ENCODE results near the gene CASK. TPM values are rescaled to one million over a fixed set of nuclear protein-coding genes. Genes with fewer than 3 reads are reported as not detected.

The CASK gene
- total RNA-seq, 1 donor from 2014 or later, result 38.2 TPM

- ATAC-seq (no peak), DNase-seq (no peak)
- H3K4me3 ChIP-seq, result no peak overlapping the region
- H3K9me3 ChIP-seq, result no peaks in the 10 kb centered on the region
- peaks cover 9% of the 10 kb centered on the region for H3K4me1 ChIP-seq
- intact Hi-C loops (cut with DNase I), result no loop called here
- H3K36me3 ChIP-seq, result no peaks in the 10 kb centered on the region
- no peak overlapping the region for H3K27ac ChIP-seq
- no peak for TF ChIP-seq CTCF (IDR thresholded peaks at IDR 0.05)
- H3K27me3 ChIP-seq (ENCODE audit: low read depth), result no peaks in the 10 kb centered on the region
Measured at GRCh38 chrX:41563876-41564275, 359.5 kb downstream of the CASK start.

GRCh38 chrX:41561045-41561444, 362.3 kb downstream of the CASK start:
- H3K4me1 ChIP-seq, result peaks cover 9% of the 10 kb centered on the region
- intact Hi-C loops (cut with DNase I), result no loop called here
- TF ChIP-seq CTCF (IDR thresholded peaks at IDR 0.05), result no peak
- no peak overlapping the region for H3K4me3 ChIP-seq
- no peaks in the 10 kb centered on the region for H3K9me3 ChIP-seq
- H3K27ac ChIP-seq, result peak overlapping the region; percentile 36
- H3K27me3 ChIP-seq (ENCODE audit: low read depth), result no peaks in the 10 kb centered on the region
- DNase-seq (no peak), ATAC-seq (peak; percentile 54 to 63)
- no peaks in the 10 kb centered on the region for H3K36me3 ChIP-seq

GRCh38 chrX:41559235-41560052, 363.9 kb downstream of the CASK start:
- peak in 1 of 2 donors; percentile 54 for ATAC-seq
- peak overlapping the region; percentile 18 for H3K27ac ChIP-seq

GRCh38 chrX:41558531-41558930, 364.8 kb downstream of the CASK start:
- Histone ChIP-seq H3K9me3 (no peaks in the 10 kb centered on the region), H3K36me3 (no peaks in the 10 kb centered on the region), H3K27me3 (ENCODE audit: low read depth) (no peaks in the 10 kb centered on the region), H3K27ac (no peak overlapping the region), H3K4me1 (peaks cover 9% of the 10 kb centered on the region), H3K4me3 (no peak overlapping the region)
- no peak for DNase-seq
- no peak for ATAC-seq
- intact Hi-C loops (cut with DNase I), result no loop called here
- peak; percentile 28 for TF ChIP-seq CTCF (IDR thresholded peaks at IDR 0.05)

More at GRCh38 chrX:41559235-41560052, 363.9 kb downstream of the CASK start:
- no peak for TF ChIP-seq CTCF (IDR thresholded peaks at IDR 0.05)
- intact Hi-C loops (cut with DNase I), result no loop called here
- DNase-seq, result no peak
- no peaks in the 10 kb centered on the region for H3K36me3 ChIP-seq
- no peaks in the 10 kb centered on the region for H3K9me3 ChIP-seq
- H3K4me1 ChIP-seq, result peaks cover 9% of the 10 kb centered on the region
- H3K27me3 ChIP-seq (ENCODE audit: low read depth), result no peaks in the 10 kb centered on the region
- H3K4me3 ChIP-seq, result no peak overlapping the region

DNA sequence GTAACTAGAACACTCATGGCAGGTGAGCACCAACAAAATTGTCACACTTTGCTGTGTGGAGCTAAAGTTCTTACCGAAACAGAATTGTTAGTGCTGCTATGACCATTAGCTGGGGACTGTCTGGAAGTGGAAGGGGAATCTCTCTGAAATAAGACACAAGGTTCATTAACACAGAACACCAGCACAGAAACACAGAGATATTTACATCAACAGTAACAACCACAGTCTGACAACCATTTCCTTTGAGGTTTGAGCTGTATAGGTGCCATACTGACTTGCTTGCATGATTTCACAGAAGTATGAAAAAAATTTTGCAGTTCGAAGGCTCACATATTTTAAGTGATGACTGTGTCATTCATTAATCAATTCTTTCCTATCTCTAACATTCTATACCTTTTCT, 366.4 kb downstream of the CASK start:
- DNase-seq (no peak), ATAC-seq (no peak)
- Histone ChIP-seq H3K27me3 (ENCODE audit: low read depth) (no peaks in the 10 kb centered on the region), H3K4me3 (no peak overlapping the region), H3K27ac (no peak overlapping the region), H3K9me3 (no peaks in the 10 kb centered on the region), H3K4me1 (peaks cover 9% of the 10 kb centered on the region), H3K36me3 (no peaks in the 10 kb centered on the region)
- intact Hi-C loops (cut with DNase I), result no loop called here
- TF ChIP-seq CTCF (IDR thresholded peaks at IDR 0.05), result no peak

All from lower lobe of right lung (tissue), 2 donors.